GM19372 (cell line): Measurements from ENCODE around the gene PPM1H.

ENCODE experiments used
- ATAC-seq: cut with Tn5 transposase; IDR thresholded peaks from one replicate; pipeline ENCODE4 v1.9.1; 2021; ENCODE audit warnings: mild to moderate bottlenecking, low read depth, moderate library complexity; ENCODE audit not compliant: unreplicated experiment

The PPM1H gene

GRCh38 chr12:62720661-62721330, 214.2 kb downstream of the PPM1H start:
- ATAC-seq = no peak

GRCh38 chr12:62720025-62720424, 214.9 kb downstream of the PPM1H start:
- ATAC-seq = no peak

GRCh38 chr12:62718762-62719426, 216.1 kb downstream of the PPM1H start:
- no peak for ATAC-seq

- no peak for ATAC-seq
These were observed 217.3 kb downstream of the PPM1H start for GRCh38 chr12:62717643-62718042.

GRCh38 chr12:62716866-62717525, 218.0 kb downstream of the PPM1H start:
- ATAC-seq = no peak

- ATAC-seq = no peak
These were observed 218.9 kb downstream of the PPM1H start for GRCh38 chr12:62716037-62716436.

- ATAC-seq = no peak
These were observed 219.9 kb downstream of the PPM1H start for GRCh38 chr12:62714774-62715721.

- ATAC-seq = no peak
These were observed 220.7 kb downstream of the PPM1H start for GRCh38 chr12:62714181-62714773.

GRCh38 chr12:62713723-62714122, 221.2 kb downstream of the PPM1H start:
- no peak for ATAC-seq

- ATAC-seq = no peak
These were observed 222.0 kb downstream of the PPM1H start for GRCh38 chr12:62712681-62713573.

GRCh38 chr12:62711631-62712241, 223.2 kb downstream of the PPM1H start:
- no peak for ATAC-seq

- no peak for ATAC-seq
These were observed 225.6 kb downstream of the PPM1H start for GRCh38 chr12:62709311-62709710.

GRCh38 chr12:62707939-62708338, 227.0 kb downstream of the PPM1H start:
- no peak for ATAC-seq

- ATAC-seq = no peak
These were observed 229.1 kb downstream of the PPM1H start for GRCh38 chr12:62705846-62706245.

- no peak for ATAC-seq
These were observed 232.0 kb downstream of the PPM1H start for GRCh38 chr12:62703011-62703380.

GRCh38 chr12:62701492-62701891, 233.5 kb downstream of the PPM1H start:
- ATAC-seq = no peak

- ATAC-seq = no peak
These were observed 234.7 kb downstream of the PPM1H start for GRCh38 chr12:62700091-62700880.

GRCh38 chr12:62698701-62699101, 236.2 kb downstream of the PPM1H start:
- no peak for ATAC-seq
